Fibroblast of lung (primary cell): ENCODE results near the gene TBC1D7. TPM values are rescaled to one million over a fixed set of nuclear protein-coding genes. Genes with fewer than 3 reads are reported as not detected.
A peak's percentile ranks its signal among the peaks of the same experiment; 100 is the strongest.
"Not testable (repeated sequence)": the region's sequence is repeated elsewhere in the genome, so short reads cannot be mapped to it uniquely, and the experiment has no call there.

Source experiments
- DNase-seq, 2 donors: peaks; one replicate each; pipeline versions ENCODE4 v3.0.0 to v3.0.0-alpha.2; 2010; ENCODE audit warnings: low read depth in 2 of 2
- H2AFZ ChIP-seq: 2 replicates; pipeline ENCODE4 v1.5.1; 2012; ENCODE audit warnings: low read length, control low read depth, inconsistent platforms
- H3K27ac ChIP-seq: 2 replicates; pipeline ENCODE4 v1.5.1; 2011; ENCODE audit warnings: low read length, control low read depth; ENCODE audit not compliant: insufficient read depth
- H3K27me3 ChIP-seq: 2 replicates; pipeline ENCODE4 v1.5.1; 2011; ENCODE audit warnings: mild to moderate bottlenecking, low read length; ENCODE audit not compliant: control insufficient read depth, insufficient read depth
- H3K36me3 ChIP-seq: 2 replicates; pipeline ENCODE4 v1.5.1; 2011; ENCODE audit warnings: low read length; ENCODE audit not compliant: control insufficient read depth, insufficient read depth
- H3K4me1 ChIP-seq: 2 replicates; pipeline ENCODE4 v1.5.1; 2011; ENCODE audit warnings: low read length; ENCODE audit not compliant: control insufficient read depth, insufficient read depth; ENCODE audit errors: extremely low read depth
- H3K4me2 ChIP-seq: 2 replicates; pipeline ENCODE4 v1.5.1; 2011; ENCODE audit warnings: low read length, control low read depth; ENCODE audit not compliant: insufficient read depth; ENCODE audit errors: extremely low read depth
- H3K4me3 ChIP-seq, 4 experiments: fragments of 200-600 bp in 1 of 4; sonication (generic) in 1 of 4; replicated peaks in 1 of 4; 2 replicates each; pipeline ENCODE4 v1.5.1; 2011 to 2016; ENCODE audit warnings: low read length in 4 of 4, low read depth in 3 of 4, mild to moderate bottlenecking in 3 of 4, control low read depth in 2 of 4, inconsistent platforms in 1 of 4, mixed read lengths in 1 of 4; ENCODE audit not compliant: insufficient read depth in 1 of 4; ENCODE audit errors: control extremely low read depth in 1 of 4
- H3K79me2 ChIP-seq: 2 replicates; pipeline ENCODE4 v1.5.1; 2012; ENCODE audit warnings: mild to moderate bottlenecking, low read length, inconsistent platforms; ENCODE audit not compliant: control insufficient read depth, insufficient read depth
- H3K9ac ChIP-seq: 2 replicates; pipeline ENCODE4 v1.5.1; 2011; ENCODE audit warnings: mild to moderate bottlenecking, low read length, control low read depth; ENCODE audit not compliant: insufficient read depth
- H3K9me3 ChIP-seq: 2 replicates; pipeline ENCODE4 v1.5.1; 2012; ENCODE audit warnings: low read depth, low read length; ENCODE audit not compliant: control insufficient read depth, insufficient read depth
- H4K20me1 ChIP-seq: 2 replicates; pipeline ENCODE4 v1.5.1; 2011; ENCODE audit warnings: low read length; ENCODE audit not compliant: control insufficient read depth, insufficient read depth; ENCODE audit errors: extremely low read depth
- EZH2 ChIP-seq: IDR thresholded peaks from 2 replicates; pipeline ENCODE4 v1.5.1; 2012; ENCODE audit warnings: low read length, control low read depth, mild to moderate bottlenecking; ENCODE audit errors: missing control alignments
- polyA plus RNA-seq, 2 donors: library from polyadenylated mRNA; depleted of rRNA in 1 of 2; stranded (reverse) in 1 of 2; unstranded in 1 of 2; fragments of >200 nt; gene quantifications; 2 replicates each; pipeline ENCODE4 v1.2.1, GENCODE V29; 2011 to 2012; ENCODE audit warnings: missing spikeins in 1 of 2
- total RNA-seq: library from RNA; depleted of rRNA; stranded (reverse); fragments of >200 nt; gene quantifications from 2 replicates; pipeline ENCODE4 v1.2.1, GENCODE V29; 2014
- TF ChIP-seq, protein P1 (sequence below), 2 donors: IDR thresholded peaks in 1 of 2; conservative IDR thresholded peaks in 1 of 2; 1 replicate in 1 of 2; 2 replicates in 1 of 2; pipeline ENCODE4 v1.5.1; 2011 to 2012; ENCODE audit warnings: low read length in 2 of 2, control low read depth in 1 of 2, inconsistent platforms in 1 of 2, low read depth in 1 of 2, mild to moderate bottlenecking in 1 of 2

Gene TBC1D7
- total and polyA plus RNA-seq, 2 donors (not counting 1 experiment from before 2014, with no cell fraction given), result 19.3 to 31.1 TPM

DNA sequence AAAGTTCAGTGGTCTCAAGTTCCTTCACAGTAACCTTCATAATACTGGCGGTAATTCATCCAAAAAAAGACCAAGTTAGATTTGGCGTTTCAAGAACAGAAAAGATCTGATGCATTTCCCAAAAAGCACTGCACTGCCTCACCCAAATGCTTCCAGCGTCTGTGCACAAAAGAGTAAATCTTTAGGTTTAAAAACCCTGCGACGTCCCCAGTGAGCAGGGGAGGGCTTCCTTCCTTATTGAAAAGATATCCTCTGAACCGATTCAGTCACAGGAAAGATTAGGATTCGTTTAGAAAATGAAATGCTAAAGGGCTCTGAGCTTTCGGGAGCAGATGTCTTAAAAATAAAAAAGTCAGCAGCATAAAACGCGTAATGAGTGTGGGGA lies 654 bp downstream of the TBC1D7 start:
- no peak for DNase-seq
- H3K27ac ChIP-seq, result peak overlapping the region; percentile 85
- H3K9ac ChIP-seq, result peak overlapping the region; percentile 81
- TF ChIP-seq EZH2, result no peak
- TF ChIP-seq, protein P1, sequence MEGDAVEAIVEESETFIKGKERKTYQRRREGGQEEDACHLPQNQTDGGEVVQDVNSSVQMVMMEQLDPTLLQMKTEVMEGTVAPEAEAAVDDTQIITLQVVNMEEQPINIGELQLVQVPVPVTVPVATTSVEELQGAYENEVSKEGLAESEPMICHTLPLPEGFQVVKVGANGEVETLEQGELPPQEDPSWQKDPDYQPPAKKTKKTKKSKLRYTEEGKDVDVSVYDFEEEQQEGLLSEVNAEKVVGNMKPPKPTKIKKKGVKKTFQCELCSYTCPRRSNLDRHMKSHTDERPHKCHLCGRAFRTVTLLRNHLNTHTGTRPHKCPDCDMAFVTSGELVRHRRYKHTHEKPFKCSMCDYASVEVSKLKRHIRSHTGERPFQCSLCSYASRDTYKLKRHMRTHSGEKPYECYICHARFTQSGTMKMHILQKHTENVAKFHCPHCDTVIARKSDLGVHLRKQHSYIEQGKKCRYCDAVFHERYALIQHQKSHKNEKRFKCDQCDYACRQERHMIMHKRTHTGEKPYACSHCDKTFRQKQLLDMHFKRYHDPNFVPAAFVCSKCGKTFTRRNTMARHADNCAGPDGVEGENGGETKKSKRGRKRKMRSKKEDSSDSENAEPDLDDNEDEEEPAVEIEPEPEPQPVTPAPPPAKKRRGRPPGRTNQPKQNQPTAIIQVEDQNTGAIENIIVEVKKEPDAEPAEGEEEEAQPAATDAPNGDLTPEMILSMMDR (conservative IDR thresholded peaks at IDR 0.05 in 1 of 2, IDR thresholded peaks at IDR 0.05 in 1 of 2; ENCODE audit: low read depth in 1 of 2, low read length in 2 of 2), result no peak
- peak overlapping the region; percentile 62 for H2AFZ ChIP-seq
- H3K79me2 ChIP-seq, result peaks cover 2% of the 10 kb centered on the region
- H3K4me2 ChIP-seq, result peak overlapping the region; percentile 81
- no peaks in the 10 kb centered on the region for H3K4me1 ChIP-seq
- no peaks in the 10 kb centered on the region for H3K27me3 ChIP-seq
- peak overlapping the region; percentile 64 to 98 (median 90) for H3K4me3 ChIP-seq
- H4K20me1 ChIP-seq, result no peaks in the 10 kb centered on the region
- no peaks in the 10 kb centered on the region for H3K9me3 ChIP-seq
- H3K36me3 ChIP-seq, result no peaks in the 10 kb centered on the region

DNA sequence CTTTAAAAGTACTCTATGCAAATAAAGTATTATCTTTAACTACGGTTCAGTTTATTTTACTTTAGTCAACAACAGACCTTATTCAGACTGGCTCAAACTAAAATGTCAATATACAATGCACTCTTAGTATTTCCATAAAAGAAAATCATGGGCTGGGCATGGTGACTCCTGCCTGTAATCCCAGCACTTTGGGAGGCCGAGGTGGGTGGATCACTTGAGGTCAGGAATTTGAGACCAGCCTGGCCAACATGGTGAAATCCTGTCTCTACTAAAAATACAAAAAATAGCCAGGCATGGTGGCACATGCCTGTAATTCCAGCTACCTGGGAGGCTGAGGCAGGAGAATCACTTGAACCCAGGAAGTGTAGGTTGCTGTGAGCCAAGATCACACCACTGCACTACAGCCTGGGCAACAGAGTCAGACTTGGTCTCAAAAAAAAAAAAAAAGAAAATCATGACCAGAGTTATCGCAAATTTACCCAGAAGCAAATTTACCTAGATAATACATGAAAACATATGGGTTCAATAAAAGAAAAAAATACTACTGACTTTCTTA lies 2.2 kb downstream of the TBC1D7 start:
- H3K27ac ChIP-seq, H3K4me2 ChIP-seq, H3K9ac ChIP-seq, H2AFZ ChIP-seq, H3K79me2 ChIP-seq, H3K4me1 ChIP-seq, H3K27me3 ChIP-seq, H4K20me1 ChIP-seq, H3K9me3 ChIP-seq, H3K4me3 ChIP-seq, DNase-seq, H3K36me3 ChIP-seq: not testable (repeated sequence)

DNA sequence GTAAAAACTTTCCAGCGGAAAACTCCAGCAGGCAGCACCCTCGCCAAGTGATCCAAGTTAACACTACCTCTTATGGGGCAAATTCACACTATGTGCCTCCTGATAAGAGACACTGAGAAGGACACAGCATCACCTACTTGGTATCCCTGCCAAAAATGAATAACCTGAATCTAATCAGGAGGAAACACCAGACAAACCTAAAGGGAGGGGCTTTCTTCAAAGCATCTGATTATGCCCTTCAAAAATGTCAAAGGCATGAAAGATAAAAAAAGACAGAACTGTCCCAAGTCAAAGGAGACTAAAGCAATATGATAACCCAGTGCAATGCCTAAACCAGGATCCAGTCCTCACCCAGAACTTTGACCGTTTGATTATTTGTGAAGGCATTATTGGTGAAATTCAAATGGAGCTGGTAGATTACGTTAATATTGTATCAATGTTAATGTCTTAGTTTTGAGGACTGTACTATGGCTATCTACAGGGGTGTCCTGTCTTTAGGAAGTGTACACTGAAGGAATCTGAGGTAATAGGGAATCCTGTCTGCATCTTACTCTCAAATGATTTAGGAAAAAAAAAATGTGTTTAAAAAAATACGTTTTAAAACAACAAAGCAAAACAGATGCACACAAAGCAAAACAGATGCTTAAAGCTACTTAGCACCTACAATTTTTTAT lies 8.3 kb downstream of the TBC1D7 start:
- no peaks in the 10 kb centered on the region for H4K20me1 ChIP-seq
- TF ChIP-seq EZH2, result no peak
- TF ChIP-seq, protein P1 (conservative IDR thresholded peaks at IDR 0.05 in 1 of 2, IDR thresholded peaks at IDR 0.05 in 1 of 2; ENCODE audit: low read depth in 1 of 2, low read length in 2 of 2), result no peak
- H3K27me3 ChIP-seq, result no peaks in the 10 kb centered on the region
- no peak overlapping the region for H3K4me2 ChIP-seq
- H3K9ac ChIP-seq, result no peak overlapping the region
- no peaks in the 10 kb centered on the region for H3K79me2 ChIP-seq
- H2AFZ ChIP-seq, result no peak overlapping the region
- no peaks in the 10 kb centered on the region for H3K4me1 ChIP-seq
- no peak overlapping the region for H3K4me3 ChIP-seq
- no peak for DNase-seq
- no peak overlapping the region for H3K27ac ChIP-seq
- H3K36me3 ChIP-seq, result peaks cover 10% of the 10 kb centered on the region
- H3K9me3 ChIP-seq, result no peaks in the 10 kb centered on the region
